GM21447 (cell line): ENCODE data around the gene MAP3K15.

Source experiments
- ATAC-seq: cut with Tn5 transposase; IDR thresholded peaks from one replicate; pipeline ENCODE4 v1.9.1; 2021; ENCODE audit not compliant: unreplicated experiment

MAP3K15 gene

DNA sequence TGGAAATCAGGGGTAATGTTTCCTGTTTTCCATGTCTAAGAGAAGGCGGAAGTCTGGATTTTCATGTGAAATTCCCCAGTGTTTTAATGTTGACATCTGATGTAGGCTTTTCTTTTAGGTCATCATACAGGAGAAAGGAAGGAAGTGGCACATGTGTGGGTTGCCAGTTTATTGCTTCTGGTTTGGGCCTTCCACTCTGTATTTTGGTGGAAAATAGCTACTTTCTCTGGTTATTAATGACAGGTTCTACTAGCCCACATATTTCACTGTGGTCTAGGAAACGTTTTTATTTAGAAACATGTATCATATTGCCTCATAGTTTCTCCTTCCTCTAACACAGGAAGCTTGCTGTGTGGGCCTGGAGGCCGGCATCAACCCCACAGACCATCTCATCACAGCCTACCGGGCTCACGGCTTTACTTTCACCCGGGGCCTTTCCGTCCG lies 164.3 kb downstream of the MAP3K15 start:
- peak; percentile 96 for ATAC-seq

DNA sequence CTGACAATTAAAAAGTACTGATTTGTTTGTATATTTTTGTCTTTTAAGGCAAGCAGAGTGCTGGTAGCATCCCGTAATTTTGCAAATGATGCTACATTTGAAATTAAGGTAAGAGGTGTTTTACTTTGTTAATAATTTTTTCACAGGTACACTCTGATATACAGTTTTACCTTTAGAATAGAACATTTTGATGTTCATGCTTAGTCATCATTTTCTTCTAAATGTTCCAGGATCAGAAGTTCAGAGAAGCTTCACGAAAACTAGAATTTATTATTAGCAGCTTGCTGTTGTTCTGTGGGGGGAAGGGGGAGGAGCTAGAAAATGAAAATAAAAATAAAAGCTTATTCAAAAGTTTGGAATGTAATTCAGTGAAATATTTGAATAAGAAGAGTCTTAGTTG lies 166.0 kb downstream of the MAP3K15 start:
- ATAC-seq = no peak

DNA sequence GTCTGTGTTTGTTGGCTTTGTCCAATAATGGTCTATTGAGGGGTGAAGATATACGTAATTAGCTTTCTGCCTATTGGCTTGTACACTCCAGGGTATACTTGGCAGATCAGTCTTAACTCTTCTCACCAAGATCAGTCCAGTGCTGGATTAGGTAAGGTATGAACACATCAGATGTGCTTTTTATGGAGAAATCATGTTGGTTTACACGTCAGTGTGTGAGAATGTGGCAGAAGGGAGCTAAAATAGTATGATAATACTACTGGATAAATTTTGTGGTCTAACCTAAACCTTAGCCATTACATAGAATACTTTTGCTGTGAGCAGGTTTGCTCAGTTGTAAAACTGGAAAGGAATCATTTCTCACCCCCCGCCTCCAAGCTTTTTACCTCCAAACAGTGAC lies 167.4 kb downstream of the MAP3K15 start:
- ATAC-seq = no peak

DNA sequence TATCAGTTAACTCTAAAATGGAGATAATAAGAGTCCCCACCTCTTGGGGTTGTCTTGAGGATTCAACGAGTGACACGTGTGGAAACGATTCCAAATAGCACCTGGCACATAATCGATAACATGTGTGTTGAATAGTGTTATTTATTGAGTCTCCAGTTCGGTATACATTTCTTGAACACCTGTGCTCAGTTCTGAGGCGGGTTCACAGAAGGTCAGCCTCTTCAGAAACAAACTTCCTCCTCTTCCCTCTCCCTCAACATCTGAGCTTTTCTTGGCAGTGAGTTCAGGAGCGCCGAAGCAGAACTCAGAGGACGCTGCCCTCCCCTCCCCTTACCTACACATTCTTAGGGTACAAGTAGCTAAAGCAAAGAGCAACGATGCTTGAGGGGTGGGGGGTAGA lies 170.6 kb downstream of the MAP3K15 start:
- ATAC-seq = no peak

DNA sequence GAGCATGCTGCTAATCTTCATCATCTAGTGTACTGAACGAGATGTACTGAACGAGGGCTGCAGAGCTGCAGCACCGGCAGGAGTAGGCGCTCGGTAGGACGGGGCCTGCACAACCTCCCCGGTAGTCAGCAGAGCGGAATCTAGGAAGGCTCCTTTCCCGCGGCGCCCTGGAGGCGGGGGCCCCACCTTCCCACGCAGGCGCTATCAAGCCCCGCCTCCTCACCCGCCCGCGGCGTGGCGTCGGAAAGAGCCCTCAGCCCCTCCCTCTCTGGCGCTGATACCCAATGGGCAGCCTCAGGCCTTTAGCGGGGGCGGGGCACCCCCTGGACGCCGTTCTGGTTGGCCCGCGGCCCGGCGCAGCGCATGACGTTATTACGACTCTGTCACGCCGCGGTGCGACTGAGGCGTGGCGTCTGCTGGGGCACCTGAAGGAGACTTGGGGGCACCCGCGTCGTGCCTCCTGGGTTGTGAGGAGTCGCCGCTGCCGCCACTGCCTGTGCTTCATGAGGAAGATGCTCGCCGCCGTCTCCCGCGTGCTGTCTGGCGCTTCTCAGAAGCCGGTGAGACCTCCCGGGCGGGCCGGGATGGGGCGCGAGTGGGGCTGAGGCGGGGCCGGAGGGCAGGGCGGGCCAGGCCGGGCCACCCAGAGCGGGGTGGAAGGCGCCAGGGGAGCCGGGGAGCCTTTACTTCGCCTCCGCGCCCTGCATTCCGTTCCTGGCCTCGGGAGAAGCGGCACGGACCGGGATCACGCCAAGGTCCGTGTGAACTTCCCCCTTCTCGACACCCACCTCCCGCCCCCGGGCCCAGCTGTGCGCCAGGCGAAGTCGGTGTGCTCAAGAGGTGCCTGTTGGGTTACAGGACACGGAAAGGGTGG lies 171.5 kb downstream of the MAP3K15 start, which contains the start of gene PDHA1:
Gene PDHA1 (plus strand): TSS at position 393 of the 874 bp plus-strand sequence. CDS start 111 bp downstream, at position 504.
- peak; percentile 99 for ATAC-seq

DNA sequence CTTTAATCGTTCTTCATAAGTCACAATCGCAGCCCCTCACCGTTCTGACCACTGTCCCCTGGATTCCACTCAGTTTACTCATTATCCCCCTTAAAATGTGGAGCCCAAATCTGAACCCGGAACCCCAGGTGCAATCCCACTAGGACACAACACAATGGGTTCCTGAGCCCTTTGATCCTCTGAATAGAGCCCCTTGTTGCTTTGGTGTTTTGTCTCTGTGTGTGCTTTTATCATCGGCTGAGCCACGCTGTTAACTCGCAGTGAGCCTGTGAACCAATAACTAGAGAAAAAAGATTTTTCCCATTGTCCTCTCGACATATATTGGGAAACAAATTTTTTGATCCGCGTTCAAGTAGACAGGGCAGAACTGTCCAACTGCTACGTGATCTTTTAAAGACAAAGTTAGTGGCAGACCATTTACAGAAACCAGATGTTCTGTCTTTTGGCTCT lies 172.2 kb downstream of the MAP3K15 start:
- no peak for ATAC-seq

DNA sequence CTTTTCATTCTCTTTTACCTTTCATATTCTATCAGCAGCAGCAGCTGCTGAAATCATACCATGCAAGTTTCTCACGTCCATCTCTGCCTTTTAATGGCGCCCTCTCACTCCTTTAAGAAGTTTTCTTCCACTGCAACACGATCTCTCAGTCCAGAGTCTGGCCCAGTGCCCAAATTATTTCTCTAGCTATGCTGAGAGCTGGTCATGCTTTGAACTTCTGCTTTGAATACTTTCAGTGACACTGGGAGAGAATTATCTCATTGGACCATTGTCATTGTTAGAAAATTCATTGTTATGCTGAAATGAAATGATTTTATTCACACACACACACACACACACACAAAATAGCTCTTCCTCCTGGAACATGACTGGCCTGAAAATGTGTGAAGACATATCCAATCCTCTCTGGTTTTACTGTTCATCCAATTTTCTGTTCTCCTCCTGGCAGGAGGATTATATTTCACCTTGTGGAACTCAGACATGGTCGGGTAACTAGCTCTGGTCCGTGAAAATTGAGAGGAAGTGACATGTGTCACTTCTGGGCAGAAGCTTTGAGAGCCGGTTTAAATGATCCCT lies 172.9 kb downstream of the MAP3K15 start:
- ATAC-seq = no peak

DNA sequence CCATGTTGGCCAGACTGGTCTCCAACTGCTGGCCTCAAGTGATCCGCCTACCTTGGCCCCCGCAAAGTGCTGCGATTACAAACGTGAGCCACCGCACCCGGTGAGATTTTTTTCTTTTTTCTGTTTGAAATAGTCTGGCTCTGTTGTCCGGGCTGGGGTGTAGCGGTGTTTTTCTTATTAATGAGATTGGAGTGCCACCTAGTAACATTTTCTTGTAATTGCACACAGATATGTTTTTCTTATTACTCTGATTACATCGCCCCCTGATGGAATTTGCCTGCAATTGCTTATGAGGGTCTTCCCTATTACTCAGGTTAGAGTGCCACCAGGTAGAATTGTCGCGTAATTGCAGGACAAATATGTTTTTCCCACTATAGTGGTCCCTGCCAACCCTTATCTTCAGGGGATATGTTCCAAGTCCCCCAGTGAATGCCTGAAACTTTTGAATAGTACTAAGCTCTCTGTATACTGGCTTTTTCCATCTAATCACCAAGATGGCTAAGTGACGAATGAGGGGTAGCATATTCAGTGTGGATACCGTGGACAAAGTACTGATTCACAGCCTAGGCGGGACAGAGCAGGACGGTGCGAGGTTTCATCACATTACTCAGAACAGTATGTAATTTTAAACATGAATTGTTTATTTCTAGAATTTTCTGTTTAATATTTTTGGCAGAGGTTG lies 180.2 kb downstream of the MAP3K15 start:
- ATAC-seq = no peak

DNA sequence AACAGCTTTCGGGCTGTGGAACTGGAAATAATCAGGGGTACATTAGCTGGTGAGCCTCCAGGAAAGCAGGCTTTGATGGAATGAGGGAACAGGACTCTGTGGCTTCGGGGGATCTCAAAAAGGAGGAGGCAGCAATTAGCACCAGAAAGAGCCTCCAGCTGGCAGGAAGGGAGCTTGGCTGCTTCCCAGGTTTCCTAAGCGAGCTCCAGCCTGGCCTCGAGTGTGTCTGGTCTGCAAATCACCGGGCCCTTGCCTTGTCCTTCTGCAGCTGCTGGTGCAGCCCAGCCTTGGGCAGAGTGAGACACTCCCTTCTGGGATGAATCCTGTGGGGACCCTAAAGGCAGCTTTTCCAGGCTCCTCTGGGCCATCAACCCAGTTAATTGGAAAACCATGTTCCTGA lies 182.3 kb downstream of the MAP3K15 start:
- ATAC-seq = no peak

DNA sequence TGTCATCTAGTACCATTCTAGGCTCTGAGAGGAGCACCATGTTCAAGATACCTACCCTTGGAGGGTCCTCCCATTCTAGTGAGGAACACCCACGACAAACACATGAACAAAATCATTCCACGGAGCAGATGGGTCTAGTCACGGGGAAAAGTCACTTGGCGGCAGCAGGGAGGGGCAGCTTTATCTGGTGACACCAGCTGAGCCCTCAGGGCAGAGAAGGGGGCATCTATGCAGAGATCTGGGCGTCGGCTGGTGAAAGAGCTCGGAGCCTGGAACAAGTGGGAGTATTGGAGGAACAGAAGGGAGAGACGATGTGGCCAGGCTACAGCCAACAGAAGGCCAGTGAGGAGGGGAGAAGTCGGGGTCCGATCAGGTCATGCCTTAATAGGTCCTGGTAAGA lies 183.5 kb downstream of the MAP3K15 start:
- no peak for ATAC-seq

DNA sequence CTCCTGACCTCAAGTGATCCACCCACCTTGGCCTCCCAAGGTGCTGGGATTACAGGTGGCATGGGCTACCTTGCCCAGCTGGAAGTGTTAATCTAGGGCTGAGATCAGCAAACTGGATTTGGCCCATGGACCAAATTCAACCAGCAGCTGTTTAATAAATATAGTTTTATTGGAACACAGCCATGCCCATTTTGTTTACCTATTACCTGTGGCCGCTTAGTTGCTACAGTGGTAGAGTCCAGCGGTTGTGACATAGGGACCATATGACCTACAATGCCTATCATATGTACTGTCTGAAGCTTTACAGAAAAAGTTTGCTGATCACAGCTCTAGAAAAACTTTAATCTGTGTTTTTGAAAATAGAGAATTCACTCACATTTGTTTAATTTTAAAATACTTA lies 188.7 kb downstream of the MAP3K15 start:
- no peak for ATAC-seq
